GM12892 (cell line): Measurements from ENCODE around the gene RBPJ.

Experiments used
- POLR2A ChIP-seq: IDR thresholded peaks from 2 replicates; pipeline ENCODE4 v1.6.1; 2011; ENCODE audit warnings: low read depth, low read length, control low read depth
- POLR2AphosphoS5 ChIP-seq: IDR thresholded peaks from 2 replicates; pipeline ENCODE4 v1.6.1; 2011; ENCODE audit warnings: low read depth, low read length, control low read depth
- TAF1 ChIP-seq: IDR thresholded peaks from 2 replicates; pipeline ENCODE4 v1.6.1; 2011; ENCODE audit warnings: low read depth, mild to moderate bottlenecking, control low read depth, low read length, borderline replicate concordance

- TF ChIP-seq POLR2AphosphoS5 (no peak), POLR2A (no peak), TAF1 (no peak)
These were observed 59.0 kb downstream of the RBPJ start for GRCh38 chr4:26379837-26380236.
